Activated CD8-positive, alpha-beta memory T cell treated with anti-CD3 and anti-CD28 coated beads, Interleukin-2, amount 50 U/mL, for 48 hours (primary cell): Measurements from ENCODE around the gene ZIK1.
A peak's percentile ranks its signal among the peaks of the same experiment; 100 is the strongest.

Experiments
- DNase-seq: peaks from one replicate; pipeline ENCODE4 v3.0.0-alpha.2; 2020

ZIK1 gene

DNA sequence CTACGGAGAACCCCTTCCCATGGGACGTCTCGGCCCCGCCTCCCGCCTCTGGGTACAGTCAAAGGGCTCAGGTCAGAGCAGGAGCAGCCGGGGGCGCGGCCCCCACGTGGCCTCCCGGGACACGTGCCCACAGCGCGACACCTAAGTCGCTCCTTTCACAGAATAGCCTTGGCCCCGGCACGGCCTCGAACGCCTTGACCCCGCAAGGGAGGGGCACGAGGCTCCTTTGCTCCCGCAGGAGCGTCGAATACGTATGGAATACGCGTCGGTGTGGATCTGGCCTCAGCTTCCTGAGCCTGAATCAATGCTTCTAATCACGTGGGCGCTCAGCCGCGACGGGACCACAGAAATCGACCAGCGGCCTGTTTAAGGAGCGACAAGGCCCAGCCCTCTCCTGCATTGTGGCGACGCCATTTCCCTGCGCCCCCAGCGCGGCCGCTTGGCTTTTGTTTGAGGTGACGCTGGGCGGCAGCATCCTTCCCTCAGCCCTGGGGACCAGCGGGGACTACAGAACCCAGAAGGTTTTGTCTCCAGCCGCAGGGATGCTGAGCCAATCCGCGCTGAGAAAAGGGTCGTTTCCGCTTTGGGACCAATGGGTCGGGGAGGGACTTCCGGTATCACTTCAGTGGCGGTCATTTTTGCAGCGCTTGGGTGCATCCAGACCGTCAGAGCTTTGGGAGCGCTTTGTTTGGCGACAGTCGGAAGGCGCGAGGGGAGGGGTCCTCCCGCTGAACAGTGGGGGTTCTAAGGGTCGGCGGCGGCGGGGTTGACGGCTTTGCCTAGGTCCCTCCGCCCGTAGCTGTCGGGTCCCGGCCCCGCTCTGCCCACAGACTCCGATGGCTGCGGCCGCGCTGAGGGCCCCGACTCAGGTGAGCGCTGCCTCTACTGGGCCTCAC is at the start of gene ZIK1:
Gene ZIK1, plus strand, starts transcription at position 625 of the 896 bp plus-strand sequence. Its CDS starts 212 bp downstream, at position 837.
- peak; percentile 85 for DNase-seq

DNA sequence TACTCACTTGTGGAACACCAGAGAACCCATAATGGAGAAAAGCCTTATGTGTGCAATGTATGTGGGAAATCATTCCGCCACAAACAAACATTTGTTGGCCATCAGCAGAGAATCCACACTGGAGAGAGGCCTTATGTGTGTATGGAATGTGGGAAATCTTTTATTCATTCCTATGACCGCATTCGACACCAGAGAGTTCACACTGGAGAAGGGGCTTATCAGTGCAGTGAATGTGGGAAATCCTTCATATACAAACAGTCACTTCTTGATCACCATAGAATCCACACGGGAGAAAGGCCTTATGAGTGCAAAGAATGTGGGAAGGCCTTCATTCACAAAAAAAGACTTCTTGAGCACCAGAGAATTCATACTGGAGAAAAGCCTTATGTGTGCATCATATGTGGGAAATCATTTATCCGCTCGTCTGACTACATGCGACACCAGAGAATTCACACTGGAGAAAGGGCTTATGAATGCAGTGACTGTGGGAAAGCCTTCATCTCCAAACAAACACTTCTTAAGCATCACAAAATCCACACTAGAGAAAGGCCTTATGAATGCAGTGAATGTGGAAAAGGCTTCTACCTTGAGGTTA is 45.9 kb upstream of the ZIK1 start:
- DNase-seq = no peak

DNA sequence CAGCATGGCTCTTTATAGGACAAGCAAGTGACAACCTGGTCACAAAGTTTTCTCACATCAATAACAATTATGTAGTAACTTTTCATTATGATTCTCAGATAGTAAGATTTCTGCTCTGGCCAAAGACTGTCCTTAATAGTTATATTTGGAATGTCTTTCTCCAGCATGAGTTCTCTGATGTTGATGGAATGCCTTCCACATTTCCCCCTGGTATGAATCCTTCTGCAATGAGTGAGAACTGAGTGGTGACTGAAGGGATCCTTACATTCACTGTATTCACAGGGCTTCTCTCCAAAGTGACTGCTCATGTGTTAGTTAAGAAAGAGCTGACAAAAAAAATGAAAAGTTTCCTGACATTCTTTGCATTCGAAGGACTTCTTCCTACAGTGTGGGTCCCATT is 37.4 kb upstream of the ZIK1 start:
- no peak for DNase-seq

DNA sequence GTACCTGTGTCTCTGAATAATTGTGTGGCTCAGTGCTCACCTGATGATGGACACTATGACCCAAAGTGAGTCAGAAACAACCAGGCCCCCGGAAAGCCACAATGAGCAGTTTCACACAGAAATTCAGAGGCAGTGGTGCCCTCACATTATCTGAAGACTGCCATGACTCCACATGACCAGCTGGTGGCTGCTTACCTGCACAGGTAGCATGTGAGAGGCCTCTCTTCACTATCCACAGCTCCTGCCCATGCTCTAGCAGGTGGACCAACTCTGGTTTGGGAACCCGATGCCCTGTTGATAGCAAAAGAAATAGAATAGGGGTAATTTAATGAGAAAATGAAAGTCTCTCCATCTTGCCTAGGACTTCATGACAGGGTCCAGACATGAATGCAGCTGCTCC is 31.5 kb upstream of the ZIK1 start:
- DNase-seq = no peak

DNA sequence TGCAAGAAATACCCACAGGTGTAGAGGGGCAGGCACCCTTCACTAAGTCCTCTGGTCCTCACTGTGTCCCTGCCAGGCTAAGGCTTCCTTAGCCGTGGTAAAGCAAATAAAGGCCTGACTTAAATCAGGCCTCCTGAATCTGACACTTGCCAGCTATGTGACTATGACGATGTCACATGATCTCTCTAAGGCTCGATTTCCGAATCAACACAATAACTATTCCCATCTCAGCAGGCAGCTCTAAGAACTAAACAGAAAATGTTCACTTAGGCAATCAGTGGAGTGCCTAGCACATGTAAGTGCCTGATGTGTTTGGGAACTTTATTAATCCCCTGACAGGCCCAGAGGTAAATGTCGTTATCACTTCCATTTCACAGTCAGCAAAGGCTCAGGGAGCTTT is 26.3 kb upstream of the ZIK1 start:
- DNase-seq = no peak

DNA sequence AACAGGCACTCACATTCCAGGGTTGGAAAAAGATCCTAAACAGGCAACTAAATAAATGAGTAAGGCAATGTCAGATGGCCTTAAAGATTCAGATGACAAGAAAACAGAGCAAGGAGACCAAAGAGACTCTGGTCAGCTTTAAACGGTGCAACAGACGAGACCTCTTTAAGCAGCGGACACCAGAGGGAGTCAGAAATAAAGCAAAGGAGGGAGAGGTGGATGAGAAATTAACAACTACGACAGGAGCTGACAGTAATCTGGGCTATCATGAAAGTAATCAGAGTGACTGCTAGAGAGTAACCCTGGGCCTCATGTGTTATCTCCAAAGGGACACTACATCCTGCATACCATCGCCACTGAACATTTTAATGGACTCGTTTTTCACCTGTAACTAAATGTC is 25.4 kb upstream of the ZIK1 start:
- DNase-seq = no peak

DNA sequence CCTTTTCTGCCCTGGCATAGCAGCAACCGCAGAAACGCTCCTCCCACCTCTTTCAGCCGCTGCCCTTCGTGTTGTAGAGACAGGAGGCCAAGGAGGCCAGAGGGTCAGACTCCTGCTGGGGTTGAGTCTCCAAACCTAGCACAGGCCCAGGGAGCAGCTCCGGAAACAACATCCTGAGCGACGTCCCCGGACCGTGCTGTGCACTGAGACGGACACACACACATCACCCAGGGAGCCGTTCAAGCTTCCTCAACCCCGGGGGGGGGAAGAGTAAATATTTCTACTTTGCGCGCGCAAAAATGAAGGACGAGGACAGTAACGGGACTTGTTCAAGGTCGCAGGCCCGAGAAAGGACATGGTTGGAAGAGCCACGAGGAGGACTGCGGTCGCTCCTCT is 24.9 kb upstream of the ZIK1 start:
- DNase-seq = no peak

DNA sequence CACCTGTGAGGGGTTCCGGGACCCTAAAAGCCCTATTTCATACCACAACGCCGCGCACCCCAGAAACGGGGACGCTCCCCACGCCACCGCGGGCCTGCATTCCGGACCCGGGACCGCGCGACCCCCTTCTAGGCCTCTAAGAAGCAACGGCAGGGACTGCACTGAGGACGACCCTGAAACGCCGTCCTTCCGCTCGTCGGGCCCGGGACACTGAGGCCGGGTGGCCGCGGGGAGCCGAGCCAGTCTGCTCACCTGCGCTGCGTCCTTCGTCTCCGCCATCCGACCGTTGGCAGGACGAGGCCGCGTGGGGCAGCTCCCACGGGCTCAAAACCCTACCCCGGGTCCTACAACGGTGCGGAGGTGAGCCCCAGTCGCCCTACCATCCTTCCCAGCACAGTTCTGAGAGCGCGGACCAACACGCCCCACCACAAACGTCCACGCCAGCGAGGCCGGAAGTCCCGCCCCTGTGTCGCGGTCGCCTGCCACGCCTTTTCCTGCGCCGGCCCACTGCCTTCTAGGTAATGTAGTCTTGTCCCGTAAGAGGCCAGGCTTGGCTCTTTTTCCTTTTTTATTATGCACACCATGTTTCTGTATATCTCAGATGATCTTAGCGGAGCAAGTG is 24.4 kb upstream of the ZIK1 start, which contains the start of gene ZNF550:
Gene ZNF550, minus strand, starts transcription at position 460 of the 622 bp plus-strand sequence. Its CDS starts 181 bp downstream, at position 279.
- peak; percentile 91 for DNase-seq

DNA sequence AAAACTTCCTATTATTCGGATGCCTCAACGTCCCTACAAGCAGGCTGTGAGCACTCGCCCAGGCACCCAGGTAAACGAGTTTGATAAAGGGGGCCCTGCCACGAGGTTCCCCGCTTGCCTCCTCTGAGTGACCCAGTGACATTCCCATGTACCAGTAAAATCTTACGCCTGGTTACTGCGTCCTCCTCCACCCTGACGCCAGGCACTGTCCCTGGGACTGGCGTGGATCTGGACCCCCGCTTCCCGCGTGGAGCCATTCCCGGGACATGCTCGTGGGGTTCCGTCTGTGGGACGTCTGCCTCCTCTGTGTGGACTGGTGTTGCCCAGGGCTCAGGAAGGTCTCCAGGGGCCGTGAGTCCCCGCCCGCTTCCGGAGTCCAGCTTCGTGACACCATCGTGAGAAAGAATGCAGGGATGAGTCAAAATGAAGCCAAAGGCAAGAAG is 23.9 kb upstream of the ZIK1 start:
- peak; percentile 54 for DNase-seq

DNA sequence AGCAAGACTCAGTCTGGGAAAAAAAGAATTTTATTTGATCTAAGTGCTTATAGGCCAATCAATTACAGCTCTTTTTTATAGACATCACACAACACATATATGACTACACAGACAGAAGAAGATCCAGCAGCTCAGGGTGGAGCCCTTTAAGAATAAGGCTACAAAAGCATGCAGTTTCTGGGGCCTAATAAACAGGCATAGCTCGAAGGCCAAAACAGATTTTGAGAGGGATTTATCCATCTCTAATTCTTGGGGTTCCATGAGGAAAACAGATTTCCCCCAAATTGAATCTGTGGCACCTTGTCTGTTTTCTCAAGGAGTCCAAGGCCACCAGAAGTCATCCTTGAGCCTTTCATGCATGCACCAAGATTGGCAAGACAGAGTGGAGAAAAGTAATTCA is 20.4 kb upstream of the ZIK1 start:
- DNase-seq = no peak

DNA sequence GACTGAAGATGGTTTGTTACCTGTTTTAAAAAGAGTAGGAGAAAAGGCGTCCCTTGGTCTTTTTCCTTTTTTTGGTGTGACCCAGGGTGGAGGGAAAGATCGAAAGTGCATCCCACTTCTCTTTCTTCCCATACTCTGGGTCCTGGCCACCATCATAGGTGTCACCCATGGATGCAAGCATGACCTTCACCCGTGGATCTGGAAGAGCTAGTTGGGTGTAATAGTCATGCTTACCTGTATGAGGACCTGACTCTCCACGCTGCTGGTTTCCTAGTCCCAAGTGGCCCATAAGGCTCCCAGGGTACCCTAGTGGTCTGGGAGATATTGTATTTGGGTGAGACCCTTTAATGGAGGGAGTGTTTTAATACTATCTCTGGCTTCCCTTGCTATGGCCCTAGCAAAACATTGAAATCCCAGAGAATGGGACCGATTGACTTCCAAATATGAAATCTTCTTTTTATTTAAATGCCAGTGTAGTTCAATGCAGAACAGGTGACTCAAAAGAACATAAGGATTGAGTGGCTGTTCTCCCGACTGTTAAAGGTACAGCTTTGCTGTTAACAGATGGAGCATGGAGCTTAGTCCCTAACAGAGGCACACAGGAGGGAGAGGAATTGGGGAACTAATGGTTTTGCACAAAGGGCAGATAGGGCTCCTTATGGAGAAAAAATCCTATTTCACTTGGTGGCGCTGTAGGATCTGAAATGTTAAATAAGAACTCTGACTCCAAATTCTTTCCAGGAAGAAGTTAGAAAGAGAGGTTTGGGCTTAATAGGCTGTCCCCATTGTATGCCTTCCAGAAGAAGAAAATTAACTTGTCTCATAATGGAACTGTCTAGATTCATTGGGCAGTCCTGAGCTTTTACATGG is 17.3 kb upstream of the ZIK1 start:
- DNase-seq = peak; percentile 26

DNA sequence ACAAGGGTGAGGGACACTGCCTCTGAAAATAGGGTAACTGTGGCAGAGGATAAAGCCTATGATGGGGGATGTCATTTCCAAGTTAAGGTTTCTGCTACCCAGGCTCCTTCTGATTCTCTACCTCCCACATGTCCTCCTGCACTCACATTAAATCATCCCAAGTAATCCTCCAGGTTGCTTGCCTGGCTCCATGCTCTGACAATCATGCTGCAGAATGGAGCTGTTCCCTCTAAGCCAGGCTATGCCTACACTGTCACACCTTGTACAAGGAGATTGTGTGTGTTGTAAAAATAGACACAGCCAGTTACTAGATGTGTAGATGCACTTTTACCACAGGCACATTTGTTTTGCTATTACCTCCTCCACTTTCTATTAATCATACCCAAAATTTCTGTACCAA is 13.2 kb upstream of the ZIK1 start:
- no peak for DNase-seq

DNA sequence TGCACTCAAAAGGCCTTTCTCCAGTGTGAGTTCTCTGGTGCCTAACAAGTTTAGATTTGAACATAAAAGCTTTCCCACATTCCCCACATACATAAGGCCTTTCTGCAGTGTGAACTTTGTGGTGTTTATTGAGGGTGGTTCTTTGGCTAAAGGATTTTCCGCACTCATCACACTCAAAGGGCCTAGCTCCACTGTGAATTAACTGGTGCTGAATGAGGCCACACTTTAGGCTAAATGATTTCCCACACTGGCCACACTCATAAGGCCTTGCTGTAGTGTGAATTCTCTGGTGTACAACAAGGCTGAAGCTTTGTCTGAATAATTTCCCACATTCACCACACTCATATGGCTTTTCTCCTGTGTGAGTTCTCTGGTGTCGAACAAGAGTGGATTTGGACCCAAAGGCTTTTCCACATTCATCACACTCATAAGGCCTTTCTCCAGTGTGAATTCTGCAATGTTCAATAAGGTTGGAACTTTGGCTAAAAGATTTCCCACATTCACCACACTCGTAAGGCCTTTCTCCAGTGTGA is 11.5 kb upstream of the ZIK1 start:
- no peak for DNase-seq

DNA sequence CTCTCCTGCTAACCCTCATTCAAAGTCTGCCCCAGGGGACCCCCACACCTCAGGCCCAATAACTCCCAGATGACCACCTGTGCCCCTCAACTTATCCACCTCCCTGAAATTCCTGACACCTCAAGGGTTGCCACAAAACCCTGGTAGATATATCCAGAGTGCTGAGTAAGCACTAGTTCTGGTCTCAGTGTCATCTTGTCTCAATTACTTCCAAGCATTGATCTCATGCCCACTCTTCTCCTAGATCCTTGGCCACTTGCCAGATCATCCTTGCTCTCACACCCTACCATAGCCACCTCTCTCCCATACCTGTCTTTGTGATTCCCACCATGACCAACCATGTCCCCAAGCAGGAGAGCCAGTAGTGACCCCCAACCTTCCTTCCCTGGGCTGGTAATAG is 7.3 kb upstream of the ZIK1 start:
- no peak for DNase-seq

DNA sequence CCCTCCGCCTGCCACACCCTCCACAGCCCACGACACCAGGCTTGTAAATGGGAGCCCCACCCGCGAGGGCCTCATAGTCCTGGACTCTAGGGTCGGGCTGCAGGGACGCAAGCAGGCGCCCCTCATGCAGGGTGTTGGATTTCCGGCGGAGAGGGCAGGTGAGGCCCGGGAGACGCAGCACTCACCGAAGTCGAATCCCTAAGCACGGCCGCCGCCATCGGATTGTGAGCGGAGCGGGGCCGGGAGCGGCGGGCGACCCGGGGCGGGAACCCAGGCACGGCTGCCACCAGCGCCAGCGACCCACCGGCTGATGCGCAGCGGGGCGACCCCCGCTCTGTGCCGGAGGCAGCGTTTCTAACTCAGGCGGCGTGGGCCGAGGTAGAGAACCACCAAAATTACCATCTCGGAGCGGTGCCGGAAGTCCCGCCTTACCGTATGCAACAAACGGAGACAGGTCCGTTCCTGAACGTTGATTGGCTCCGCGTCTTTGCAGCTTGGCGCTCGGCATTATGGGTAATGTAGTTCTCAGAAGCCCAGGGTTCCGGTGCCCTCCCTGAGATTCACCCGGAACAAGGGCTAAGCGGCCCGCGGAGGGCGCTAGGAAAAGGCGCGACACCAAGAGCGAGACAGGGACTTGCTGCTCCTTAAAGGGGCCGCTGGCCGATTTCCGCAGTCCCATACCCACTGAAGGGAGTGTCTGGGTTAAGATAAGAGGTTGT is 5.3 kb upstream of the ZIK1 start, which contains the start of gene ZNF416:
Gene ZNF416, minus strand, starts transcription at position 425 of the 719 bp plus-strand sequence. Its CDS starts 207 bp downstream, at position 218.
- DNase-seq = peak; percentile 91

DNA sequence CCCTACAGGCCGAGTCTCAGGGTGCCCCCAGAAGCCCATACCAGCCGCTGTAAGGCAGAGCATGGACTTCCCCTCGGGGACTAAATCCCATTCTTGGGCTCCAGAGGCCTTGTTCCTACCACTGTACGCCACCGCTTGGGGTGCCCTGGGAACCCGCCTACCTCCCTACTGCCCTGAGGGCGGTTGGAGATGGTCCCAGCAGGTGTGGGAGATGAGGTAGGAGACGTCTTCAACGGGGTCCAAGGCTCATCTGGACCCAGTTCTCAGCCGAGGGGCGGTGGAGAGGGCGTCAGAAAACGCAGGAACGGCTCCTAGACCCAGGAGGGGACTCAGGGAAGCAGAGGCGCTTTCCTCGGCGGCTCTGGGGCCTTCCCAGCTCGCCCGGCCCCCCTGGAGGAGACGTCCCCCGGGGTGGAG is 833 bp upstream of the ZIK1 start:
- DNase-seq = no peak

DNA sequence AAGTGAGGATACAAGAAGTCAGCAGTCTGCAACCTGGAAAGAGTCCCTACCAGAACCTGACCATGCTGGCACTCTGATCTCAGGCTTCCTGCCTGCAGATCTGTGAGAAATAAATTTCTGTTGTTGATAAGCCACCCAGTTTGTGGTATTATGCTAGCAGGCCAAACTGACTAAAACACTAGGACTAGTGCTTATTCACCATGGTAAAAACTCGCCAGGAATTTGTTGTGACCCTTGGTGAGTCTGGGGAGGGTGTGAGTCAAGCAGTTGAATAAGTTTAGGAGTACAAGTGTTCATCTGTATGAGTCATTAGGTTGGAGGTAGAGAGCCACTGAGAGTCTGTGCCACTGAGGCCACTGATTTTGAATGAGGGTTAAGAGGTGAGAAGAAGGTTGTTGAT is 3.6 kb downstream of the ZIK1 start:
- DNase-seq = no peak

DNA sequence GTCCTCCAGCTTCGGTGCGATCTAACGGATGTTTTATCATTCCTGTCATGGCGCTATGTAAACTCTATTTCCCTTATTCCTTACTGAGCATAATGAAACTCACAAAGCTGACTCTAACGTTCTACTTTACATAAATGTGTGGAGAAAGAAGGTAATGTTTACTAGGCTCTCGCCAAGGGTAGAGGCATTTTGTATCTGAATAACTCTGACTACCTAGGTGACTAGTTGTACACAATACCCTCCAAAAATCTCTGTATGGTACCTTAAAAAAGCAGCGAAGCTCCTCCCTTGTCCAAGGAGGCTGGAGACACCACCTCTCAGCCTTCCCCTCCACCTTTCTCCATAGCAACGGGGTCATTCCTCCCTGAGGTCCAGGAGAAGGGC is 15.4 kb downstream of the ZIK1 start:
- no peak for DNase-seq

DNA sequence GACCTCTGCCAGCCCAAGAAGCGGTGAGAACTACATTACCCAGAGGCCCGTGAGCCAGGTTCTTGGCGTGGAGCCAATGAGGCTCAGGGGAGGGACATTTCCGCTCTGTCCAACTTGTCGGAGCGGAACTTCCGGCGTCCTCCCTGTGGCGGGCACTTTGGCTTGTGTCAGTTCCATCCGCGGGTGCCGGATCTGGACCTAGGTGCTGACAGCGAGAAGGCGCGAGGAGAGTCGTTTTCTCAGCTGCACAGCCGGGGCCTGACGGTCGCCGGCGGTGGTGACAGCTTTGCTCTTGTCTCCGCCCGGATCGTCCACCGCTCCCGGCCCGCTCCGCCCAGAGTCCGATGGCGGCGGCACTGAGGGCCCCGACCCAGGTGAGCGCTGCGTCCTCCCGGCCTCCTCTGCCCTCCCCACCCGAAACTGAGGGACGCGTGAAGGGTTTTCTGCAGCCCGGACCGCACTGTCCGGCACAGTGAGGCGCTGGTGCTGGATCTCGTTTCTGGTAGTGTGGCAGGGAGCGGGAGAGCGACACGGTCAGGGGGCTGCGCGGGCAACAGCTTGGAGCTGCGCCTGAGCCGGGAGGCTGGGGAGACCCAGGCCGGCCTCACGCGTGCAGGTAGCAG is 15.9 kb downstream of the ZIK1 start, which contains the start of gene ZNF530:
Gene ZNF530, plus strand, starts transcription at position 125 of the 623 bp plus-strand sequence. CDS start 4,461 bp downstream, outside the sequence.
- peak; percentile 94 for DNase-seq

DNA sequence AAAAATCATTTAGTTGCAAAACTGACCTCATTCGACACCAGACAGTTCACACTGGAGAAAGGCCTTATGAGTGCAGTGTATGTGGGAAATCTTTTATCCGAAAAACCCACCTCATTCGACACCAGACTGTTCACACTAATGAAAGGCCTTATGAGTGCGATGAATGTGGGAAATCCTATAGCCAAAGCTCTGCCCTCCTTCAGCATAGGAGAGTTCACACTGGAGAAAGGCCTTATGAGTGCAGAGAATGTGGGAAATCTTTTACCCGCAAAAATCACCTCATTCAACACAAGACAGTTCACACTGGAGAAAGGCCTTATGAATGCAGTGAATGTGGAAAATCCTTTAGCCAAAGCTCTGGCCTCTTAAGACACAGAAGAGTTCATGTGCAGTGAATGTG is 23.0 kb downstream of the ZIK1 start:
- DNase-seq = no peak

DNA sequence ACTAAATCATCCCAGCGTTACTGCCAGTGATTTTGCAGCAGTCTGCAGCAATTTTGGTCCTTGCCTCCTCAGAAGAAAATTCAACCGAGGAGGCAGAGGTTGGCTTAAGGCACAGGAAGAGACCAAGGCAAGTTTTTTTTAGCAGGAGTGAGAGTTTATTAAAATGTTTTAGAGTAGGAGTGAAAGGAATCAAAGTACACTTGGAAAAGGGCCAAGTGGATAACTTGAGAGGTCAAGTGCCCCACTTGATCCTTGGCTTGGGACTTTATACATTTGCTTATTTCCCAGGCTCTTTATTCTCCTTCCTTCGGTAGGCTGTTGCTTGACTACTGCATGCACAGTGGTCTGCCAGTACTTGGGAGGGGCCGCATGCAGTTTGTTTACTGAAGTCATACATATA is 27.2 kb downstream of the ZIK1 start:
- DNase-seq = no peak
